ENCODE results near the gene APMAP.
A peak's percentile ranks its signal among the peaks of the same experiment; 100 is the strongest.
"Not testable (repeated sequence)": the region's sequence is repeated elsewhere in the genome, so short reads cannot be mapped to it uniquely, and the experiment has no call there.

Gene APMAP

GRCh38 chr20:25006431-25007167, 14.0 kb upstream of the APMAP start:
- DNase-seq, result no peak

- no peak for DNase-seq
Observed at GRCh38 chr20:25005661-25006060, 13.1 kb upstream of the APMAP start.

- DNase-seq, result no peak
Observed at GRCh38 chr20:25005220-25005619, 12.7 kb upstream of the APMAP start.

- DNase-seq, result no peak
Observed at GRCh38 chr20:25003002-25003401, 10.5 kb upstream of the APMAP start.

- DNase-seq, result not testable (repeated sequence)
Observed at GRCh38 chr20:25001323-25001722, 8.8 kb upstream of the APMAP start.

- peak; percentile 90 for DNase-seq
Observed at GRCh38 chr20:25000268-25000801, 7.8 kb upstream of the APMAP start.

- DNase-seq, result no peak
Observed at GRCh38 chr20:24999568-24999967, 7.0 kb upstream of the APMAP start.

GRCh38 chr20:24998631-24999445, 6.3 kb upstream of the APMAP start:
- DNase-seq, result peak; percentile 3

- DNase-seq, result no peak
Observed at GRCh38 chr20:24998121-24998520, 5.6 kb upstream of the APMAP start.

GRCh38 chr20:24996449-24997377, 4.2 kb upstream of the APMAP start:
- DNase-seq, result no peak

GRCh38 chr20:24995741-24996448, 3.3 kb upstream of the APMAP start:
- DNase-seq, result peak; percentile 4

- DNase-seq, result peak; percentile 74
Observed at GRCh38 chr20:24994470-24995368, 2.2 kb upstream of the APMAP start.

GRCh38 chr20:24994186-24994465, 1.6 kb upstream of the APMAP start:
- no peak for DNase-seq

- DNase-seq, result peak; percentile 58
Observed at GRCh38 chr20:24993337-24994185, 1.0 kb upstream of the APMAP start.

GRCh38 chr20:24991897-24992486, 559 bp downstream of the APMAP start:
- peak; percentile 5 for DNase-seq

GRCh38 chr20:24990810-24991252, 1.7 kb downstream of the APMAP start:
- DNase-seq, result no peak

- no peak for DNase-seq
Observed at GRCh38 chr20:24989162-24989561, 3.4 kb downstream of the APMAP start.

- no peak for DNase-seq
Observed at GRCh38 chr20:24987873-24988835, 4.4 kb downstream of the APMAP start.

GRCh38 chr20:24987244-24987643, 5.3 kb downstream of the APMAP start:
- no peak for DNase-seq

All from fibroblast of skin of right biceps (primary cell).